ENCODE measurements around the gene SLC16A2. TPM values are rescaled to one million over a fixed set of nuclear protein-coding genes. Genes with fewer than 3 reads are reported as not detected.

The SLC16A2 gene
- total RNA-seq, 1 experiment from 2014 or later = 0.32 TPM

GRCh38 chrX:74536832-74537371, 115.6 kb downstream of the SLC16A2 start:
- Histone ChIP-seq H3K4me2 (ENCODE audit: low read length) (no peak overlapping the region), H3K27me3 (ENCODE audit: insufficient read depth, low read length) (no peaks in the 10 kb centered on the region), H2AFZ (ENCODE audit: low read depth, low read length, poor library complexity, severe bottlenecking) (no peak overlapping the region), H3K4me1 (ENCODE audit: control insufficient read depth in 1 of 2, insufficient read depth in 2 of 2, low read length in 2 of 2) (peaks cover 0 to 6% of the 10 kb centered on the region in 2 experiments; a peak in 1 of 4 replicates), H4K20me1 (ENCODE audit: insufficient read depth) (no peaks in the 10 kb centered on the region), H3K9me2 (ENCODE audit: insufficient read depth) (no peaks in the 10 kb centered on the region), H3K9me3 (ENCODE audit: control insufficient read depth in 1 of 2, insufficient read depth in 1 of 2, low read depth in 1 of 2, low read length in 2 of 2) (no peaks in the 10 kb centered on the region), H3K4me3 (replicated peaks in 1 of 2; ENCODE audit: low read depth in 1 of 2, low read length in 2 of 2) (no peak overlapping the region), H3K79me2 (ENCODE audit: insufficient read depth, low read length) (no peaks in the 10 kb centered on the region), H3K27ac (ENCODE audit: low read depth, low read length) (no peak overlapping the region), H3K36me3 (ENCODE audit: control insufficient read depth in 1 of 2, insufficient read depth in 2 of 2, low read length in 2 of 2) (no peaks in the 10 kb centered on the region), H3K9ac (ENCODE audit: low read length) (no peak overlapping the region)
- DNase-seq (ENCODE audit: low read depth, low spot score) (no peak), ATAC-seq (no peak)
- CTCF ChIA-PET = no interaction called here
- no TSS peak for BruUV-seq (replicated peaks)
- POLR2A ChIA-PET = no interaction called here
- TF ChIP-seq ZFX (IDR thresholded peaks at IDR 0.05) = no peak
- TF ChIP-seq, protein P1, sequence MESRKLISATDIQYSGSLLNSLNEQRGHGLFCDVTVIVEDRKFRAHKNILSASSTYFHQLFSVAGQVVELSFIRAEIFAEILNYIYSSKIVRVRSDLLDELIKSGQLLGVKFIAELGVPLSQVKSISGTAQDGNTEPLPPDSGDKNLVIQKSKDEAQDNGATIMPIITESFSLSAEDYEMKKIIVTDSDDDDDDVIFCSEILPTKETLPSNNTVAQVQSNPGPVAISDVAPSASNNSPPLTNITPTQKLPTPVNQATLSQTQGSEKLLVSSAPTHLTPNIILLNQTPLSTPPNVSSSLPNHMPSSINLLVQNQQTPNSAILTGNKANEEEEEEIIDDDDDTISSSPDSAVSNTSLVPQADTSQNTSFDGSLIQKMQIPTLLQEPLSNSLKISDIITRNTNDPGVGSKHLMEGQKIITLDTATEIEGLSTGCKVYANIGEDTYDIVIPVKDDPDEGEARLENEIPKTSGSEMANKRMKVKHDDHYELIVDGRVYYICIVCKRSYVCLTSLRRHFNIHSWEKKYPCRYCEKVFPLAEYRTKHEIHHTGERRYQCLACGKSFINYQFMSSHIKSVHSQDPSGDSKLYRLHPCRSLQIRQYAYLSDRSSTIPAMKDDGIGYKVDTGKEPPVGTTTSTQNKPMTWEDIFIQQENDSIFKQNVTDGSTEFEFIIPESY (IDR thresholded peaks at IDR 0.05; ENCODE audit: extremely low read depth, insufficient replicate concordance, low read length) = no peak
- no peak for TF ChIP-seq CEBPB (IDR thresholded peaks at IDR 0.05; ENCODE audit: low read depth)
- no peak for TF ChIP-seq SIN3A (IDR thresholded peaks at IDR 0.05; ENCODE audit: low read depth)
- TF ChIP-seq ATF3 (IDR thresholded peaks at IDR 0.05) = no peak
- TF ChIP-seq EZH2 (IDR thresholded peaks at IDR 0.05) = no peak
- TF ChIP-seq REST (IDR thresholded peaks at IDR 0.05; ENCODE audit: low read depth) = no peak
- no peak for TF ChIP-seq FOSL1 (IDR thresholded peaks at IDR 0.05; ENCODE audit: low read depth)
- TF ChIP-seq SP1 (IDR thresholded peaks at IDR 0.05; ENCODE audit: low read depth) = no peak
- TF ChIP-seq JUND (IDR thresholded peaks at IDR 0.05) = no peak
- TF ChIP-seq, protein P2, sequence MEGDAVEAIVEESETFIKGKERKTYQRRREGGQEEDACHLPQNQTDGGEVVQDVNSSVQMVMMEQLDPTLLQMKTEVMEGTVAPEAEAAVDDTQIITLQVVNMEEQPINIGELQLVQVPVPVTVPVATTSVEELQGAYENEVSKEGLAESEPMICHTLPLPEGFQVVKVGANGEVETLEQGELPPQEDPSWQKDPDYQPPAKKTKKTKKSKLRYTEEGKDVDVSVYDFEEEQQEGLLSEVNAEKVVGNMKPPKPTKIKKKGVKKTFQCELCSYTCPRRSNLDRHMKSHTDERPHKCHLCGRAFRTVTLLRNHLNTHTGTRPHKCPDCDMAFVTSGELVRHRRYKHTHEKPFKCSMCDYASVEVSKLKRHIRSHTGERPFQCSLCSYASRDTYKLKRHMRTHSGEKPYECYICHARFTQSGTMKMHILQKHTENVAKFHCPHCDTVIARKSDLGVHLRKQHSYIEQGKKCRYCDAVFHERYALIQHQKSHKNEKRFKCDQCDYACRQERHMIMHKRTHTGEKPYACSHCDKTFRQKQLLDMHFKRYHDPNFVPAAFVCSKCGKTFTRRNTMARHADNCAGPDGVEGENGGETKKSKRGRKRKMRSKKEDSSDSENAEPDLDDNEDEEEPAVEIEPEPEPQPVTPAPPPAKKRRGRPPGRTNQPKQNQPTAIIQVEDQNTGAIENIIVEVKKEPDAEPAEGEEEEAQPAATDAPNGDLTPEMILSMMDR (IDR thresholded peaks at IDR 0.05 in 2 of 3, conservative IDR thresholded peaks at IDR 0.05 in 1 of 3; ENCODE audit: borderline replicate concordance in 1 of 3, insufficient read depth in 1 of 3, low read depth in 2 of 3, low read length in 2 of 3) = no peak
- TF ChIP-seq EGR1 (IDR thresholded peaks at IDR 0.05; ENCODE audit: low read depth) = no peak
- no peak for TF ChIP-seq ELF1 (IDR thresholded peaks at IDR 0.05; ENCODE audit: borderline replicate concordance, low read depth)
- RAD21 ChIA-PET (ENCODE audit: low non-redundant PET in 1 of 2, low total read pairs in 2 of 2, uncharacterized antibody in 2 of 2, unreplicated experiment in 2 of 2) = no interaction called here
- intact Hi-C loops (cut with micrococcal nuclease) = no loop called here

All from HCT116 (cell line).